K562 (cell line): ENCODE measurements around the gene NFATC4. TPM values are rescaled to one million over a fixed set of nuclear protein-coding genes. Genes with fewer than 3 reads are reported as not detected.

Experiments used
- TRIM28 ChIP-seq: fragments of 450-650 bp; IDR thresholded peaks from 2 replicates; pipeline ENCODE4 v1.6.1; 2017
- YY1 ChIP-seq, 3 experiments: IDR thresholded peaks; 2 replicates each; pipeline ENCODE4 v1.6.1; 2011; ENCODE audit warnings: low read length in 2 of 3, mild to moderate bottlenecking in 2 of 3, moderate library complexity in 2 of 3, borderline replicate concordance in 1 of 3, control low read depth in 1 of 3, low read depth in 1 of 3; ENCODE audit not compliant: insufficient read depth in 3 of 3, insufficient replicate concordance in 2 of 3, control insufficient read depth in 1 of 3, insufficient read length in 1 of 3; ENCODE audit errors: extremely low read depth in 1 of 3
- ZFP30 ChIP-seq: fragments of 250-450 bp; sonication (Bioruptor Pico); IDR thresholded peaks from 2 replicates; pipeline ENCODE4 v1.8.0; 2022; ENCODE audit warnings: moderate library complexity, mild to moderate bottlenecking, inconsistent platforms, borderline replicate concordance
- ZNF586 ChIP-seq: fragments of 450-650 bp; formaldehyde crosslinking; conservative IDR thresholded peaks from 2 replicates; pipeline ENCODE4 v1.4.0; 2020; ENCODE audit warnings: mild to moderate bottlenecking, moderate library complexity
- polyA plus RNA-seq, 8 experiments: library from polyadenylated mRNA; depleted of rRNA in 4 of 8; stranded (reverse) in 5 of 8; unstranded in 3 of 8; fragments of >200 nt; fragmentation: Nextera tagmentation in 2 of 8; fragmentation: Illumina TruSeq in 1 of 8; extraction: Ambion mirVana in 2 of 8; extraction: Trizol in 1 of 8; gene quantifications; 2 replicates each; pipeline versions ENCODE4 v1.2.1 to v1.2.3, GENCODE V29; 2011 to 2014; ENCODE audit warnings: inconsistent platforms in 1 of 8, missing spikeins in 1 of 8
- total RNA-seq, 7 experiments: library from RNA; depleted of rRNA in 6 of 7; stranded (reverse); fragments of >200 nt in 6 of 7; fragmentation: Illumina TruSeq in 2 of 7; extraction: Trizol in 2 of 7; gene quantifications; 2 replicates each; pipeline versions ENCODE4 v1.2.1 to v1.2.3, GENCODE V29; 2011 to 2021; ENCODE audit warnings: low replicate concordance in 1 of 7
- TF ChIP-seq, protein P1 (sequence below): IDR thresholded peaks from 2 replicates; pipeline ENCODE4 v1.6.1; 2014; ENCODE audit warnings: antibody characterized with exemption
- TF ChIP-seq, protein P2 (sequence below), 3 experiments: IDR thresholded peaks in 2 of 3; conservative IDR thresholded peaks in 1 of 3; 2 replicates each; pipeline ENCODE4 v1.5.1; 2011 to 2012; ENCODE audit warnings: low read length in 3 of 3, mild to moderate bottlenecking in 3 of 3, control low read depth in 2 of 3, improper control_type of control experiment in 1 of 3, inconsistent platforms in 1 of 3, low read depth in 1 of 3, mixed read lengths in 1 of 3, moderate library complexity in 1 of 3; ENCODE audit not compliant: insufficient read depth in 2 of 3
- TF ChIP-seq, protein P3 (sequence below), 2 experiments: fragments of 450-650 bp; formaldehyde crosslinking in 1 of 2; IDR thresholded peaks; 2 replicates each; pipeline versions ENCODE4 v1.4.0 to v1.6.1; 2014 to 2020; ENCODE audit warnings: mild to moderate bottlenecking in 2 of 2, borderline replicate concordance in 1 of 2, low read depth in 1 of 2

NFATC4 gene
- total and polyA plus RNA-seq, 9 of the 15 experiments (the other 6 are each of a cell fraction or from before 2014, with no cell fraction given) = 0.25 to 3.8 (median 0.78) TPM; not detected in 1

DNA sequence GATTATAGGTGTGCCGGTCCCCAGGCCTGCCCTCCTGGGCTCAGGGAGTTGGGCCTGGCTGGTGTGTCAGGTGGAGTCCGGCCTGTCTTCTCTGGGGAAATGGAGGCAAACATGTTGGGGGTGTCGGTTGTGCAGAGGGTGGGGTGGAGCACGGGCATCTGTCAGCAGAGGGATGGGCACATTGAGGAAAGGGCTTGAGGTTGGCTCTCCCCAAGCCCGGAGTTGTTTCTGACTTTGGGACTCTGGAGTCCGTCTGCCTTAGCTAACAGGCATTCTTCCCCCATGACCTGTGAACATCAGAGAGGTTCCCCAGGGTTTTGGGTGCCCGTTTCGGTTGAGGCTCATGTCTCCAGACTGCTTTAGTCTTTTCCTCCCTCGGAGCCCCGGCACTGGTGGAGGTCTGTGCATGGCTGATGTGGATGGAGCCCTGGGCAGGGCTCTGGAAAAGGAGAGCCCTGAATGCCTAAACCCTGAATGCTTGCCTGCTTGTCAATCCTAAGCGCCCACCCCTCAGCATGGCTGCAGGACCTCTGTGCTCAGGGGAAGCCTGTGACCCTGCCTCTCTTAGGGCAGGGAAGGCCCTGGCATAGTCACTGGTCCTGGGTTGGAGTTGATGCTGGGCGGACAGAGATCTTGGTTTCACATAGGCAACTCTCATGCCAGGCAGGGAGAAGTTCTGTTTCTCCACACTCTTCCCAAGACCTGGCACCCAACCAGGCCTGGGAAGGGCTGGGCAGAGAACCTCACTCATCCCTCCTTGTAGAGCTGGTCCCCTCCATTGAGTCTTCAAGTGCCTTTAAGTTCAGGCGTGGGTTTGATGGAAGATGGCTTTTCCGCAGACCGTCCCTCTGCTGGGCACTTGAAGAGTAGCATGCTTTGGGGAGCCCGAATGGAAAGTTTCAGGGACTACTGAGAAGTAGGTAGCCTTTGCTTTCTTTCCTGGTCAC is 43.7 kb downstream of the NFATC4 start (continued):
- TF ChIP-seq TRIM28 = no peak
- peak in 1 of 3 experiments; percentile 16 for TF ChIP-seq YY1 (IDR thresholded peaks at IDR 0.05; ENCODE audit: borderline replicate concordance in 1 of 3, control insufficient read depth in 1 of 3, extremely low read depth in 1 of 3, insufficient read depth in 3 of 3, insufficient read length in 1 of 3, insufficient replicate concordance in 2 of 3, low read depth in 1 of 3, low read length in 2 of 3)
- TF ChIP-seq, protein P1, sequence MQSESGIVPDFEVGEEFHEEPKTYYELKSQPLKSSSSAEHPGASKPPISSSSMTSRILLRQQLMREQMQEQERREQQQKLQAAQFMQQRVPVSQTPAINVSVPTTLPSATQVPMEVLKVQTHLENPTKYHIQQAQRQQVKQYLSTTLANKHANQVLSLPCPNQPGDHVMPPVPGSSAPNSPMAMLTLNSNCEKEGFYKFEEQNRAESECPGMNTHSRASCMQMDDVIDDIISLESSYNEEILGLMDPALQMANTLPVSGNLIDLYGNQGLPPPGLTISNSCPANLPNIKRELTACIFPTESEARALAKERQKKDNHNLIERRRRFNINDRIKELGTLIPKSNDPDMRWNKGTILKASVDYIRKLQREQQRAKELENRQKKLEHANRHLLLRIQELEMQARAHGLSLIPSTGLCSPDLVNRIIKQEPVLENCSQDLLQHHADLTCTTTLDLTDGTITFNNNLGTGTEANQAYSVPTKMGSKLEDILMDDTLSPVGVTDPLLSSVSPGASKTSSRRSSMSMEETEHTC = no peak
- TF ChIP-seq, protein P2, sequence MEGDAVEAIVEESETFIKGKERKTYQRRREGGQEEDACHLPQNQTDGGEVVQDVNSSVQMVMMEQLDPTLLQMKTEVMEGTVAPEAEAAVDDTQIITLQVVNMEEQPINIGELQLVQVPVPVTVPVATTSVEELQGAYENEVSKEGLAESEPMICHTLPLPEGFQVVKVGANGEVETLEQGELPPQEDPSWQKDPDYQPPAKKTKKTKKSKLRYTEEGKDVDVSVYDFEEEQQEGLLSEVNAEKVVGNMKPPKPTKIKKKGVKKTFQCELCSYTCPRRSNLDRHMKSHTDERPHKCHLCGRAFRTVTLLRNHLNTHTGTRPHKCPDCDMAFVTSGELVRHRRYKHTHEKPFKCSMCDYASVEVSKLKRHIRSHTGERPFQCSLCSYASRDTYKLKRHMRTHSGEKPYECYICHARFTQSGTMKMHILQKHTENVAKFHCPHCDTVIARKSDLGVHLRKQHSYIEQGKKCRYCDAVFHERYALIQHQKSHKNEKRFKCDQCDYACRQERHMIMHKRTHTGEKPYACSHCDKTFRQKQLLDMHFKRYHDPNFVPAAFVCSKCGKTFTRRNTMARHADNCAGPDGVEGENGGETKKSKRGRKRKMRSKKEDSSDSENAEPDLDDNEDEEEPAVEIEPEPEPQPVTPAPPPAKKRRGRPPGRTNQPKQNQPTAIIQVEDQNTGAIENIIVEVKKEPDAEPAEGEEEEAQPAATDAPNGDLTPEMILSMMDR (IDR thresholded peaks at IDR 0.05 in 2 of 3, conservative IDR thresholded peaks at IDR 0.05 in 1 of 3; ENCODE audit: insufficient read depth in 2 of 3, low read depth in 1 of 3, low read length in 3 of 3) = peak; percentile 64 to 73 (median 72)
- TF ChIP-seq ZNF586 = no peak
- TF ChIP-seq, protein P3, sequence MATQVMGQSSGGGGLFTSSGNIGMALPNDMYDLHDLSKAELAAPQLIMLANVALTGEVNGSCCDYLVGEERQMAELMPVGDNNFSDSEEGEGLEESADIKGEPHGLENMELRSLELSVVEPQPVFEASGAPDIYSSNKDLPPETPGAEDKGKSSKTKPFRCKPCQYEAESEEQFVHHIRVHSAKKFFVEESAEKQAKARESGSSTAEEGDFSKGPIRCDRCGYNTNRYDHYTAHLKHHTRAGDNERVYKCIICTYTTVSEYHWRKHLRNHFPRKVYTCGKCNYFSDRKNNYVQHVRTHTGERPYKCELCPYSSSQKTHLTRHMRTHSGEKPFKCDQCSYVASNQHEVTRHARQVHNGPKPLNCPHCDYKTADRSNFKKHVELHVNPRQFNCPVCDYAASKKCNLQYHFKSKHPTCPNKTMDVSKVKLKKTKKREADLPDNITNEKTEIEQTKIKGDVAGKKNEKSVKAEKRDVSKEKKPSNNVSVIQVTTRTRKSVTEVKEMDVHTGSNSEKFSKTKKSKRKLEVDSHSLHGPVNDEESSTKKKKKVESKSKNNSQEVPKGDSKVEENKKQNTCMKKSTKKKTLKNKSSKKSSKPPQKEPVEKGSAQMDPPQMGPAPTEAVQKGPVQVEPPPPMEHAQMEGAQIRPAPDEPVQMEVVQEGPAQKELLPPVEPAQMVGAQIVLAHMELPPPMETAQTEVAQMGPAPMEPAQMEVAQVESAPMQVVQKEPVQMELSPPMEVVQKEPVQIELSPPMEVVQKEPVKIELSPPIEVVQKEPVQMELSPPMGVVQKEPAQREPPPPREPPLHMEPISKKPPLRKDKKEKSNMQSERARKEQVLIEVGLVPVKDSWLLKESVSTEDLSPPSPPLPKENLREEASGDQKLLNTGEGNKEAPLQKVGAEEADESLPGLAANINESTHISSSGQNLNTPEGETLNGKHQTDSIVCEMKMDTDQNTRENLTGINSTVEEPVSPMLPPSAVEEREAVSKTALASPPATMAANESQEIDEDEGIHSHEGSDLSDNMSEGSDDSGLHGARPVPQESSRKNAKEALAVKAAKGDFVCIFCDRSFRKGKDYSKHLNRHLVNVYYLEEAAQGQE (IDR thresholded peaks at IDR 0.05; ENCODE audit: borderline replicate concordance) = peak; percentile 61
- TF ChIP-seq, protein P3 (CRISPR knock-in tag; IDR thresholded peaks at IDR 0.05; ENCODE audit: low read depth) = no peak
- no peak for TF ChIP-seq ZFP30 (CRISPR knock-in tag)
